ENCODE data around the gene CDC14A.

- TF ChIP-seq, protein P1, sequence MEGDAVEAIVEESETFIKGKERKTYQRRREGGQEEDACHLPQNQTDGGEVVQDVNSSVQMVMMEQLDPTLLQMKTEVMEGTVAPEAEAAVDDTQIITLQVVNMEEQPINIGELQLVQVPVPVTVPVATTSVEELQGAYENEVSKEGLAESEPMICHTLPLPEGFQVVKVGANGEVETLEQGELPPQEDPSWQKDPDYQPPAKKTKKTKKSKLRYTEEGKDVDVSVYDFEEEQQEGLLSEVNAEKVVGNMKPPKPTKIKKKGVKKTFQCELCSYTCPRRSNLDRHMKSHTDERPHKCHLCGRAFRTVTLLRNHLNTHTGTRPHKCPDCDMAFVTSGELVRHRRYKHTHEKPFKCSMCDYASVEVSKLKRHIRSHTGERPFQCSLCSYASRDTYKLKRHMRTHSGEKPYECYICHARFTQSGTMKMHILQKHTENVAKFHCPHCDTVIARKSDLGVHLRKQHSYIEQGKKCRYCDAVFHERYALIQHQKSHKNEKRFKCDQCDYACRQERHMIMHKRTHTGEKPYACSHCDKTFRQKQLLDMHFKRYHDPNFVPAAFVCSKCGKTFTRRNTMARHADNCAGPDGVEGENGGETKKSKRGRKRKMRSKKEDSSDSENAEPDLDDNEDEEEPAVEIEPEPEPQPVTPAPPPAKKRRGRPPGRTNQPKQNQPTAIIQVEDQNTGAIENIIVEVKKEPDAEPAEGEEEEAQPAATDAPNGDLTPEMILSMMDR (IDR thresholded peaks at IDR 0.05): no peak
- TF ChIP-seq POLR2A (IDR thresholded peaks at IDR 0.05): no peak
These were observed 108.9 kb downstream of the CDC14A start for GRCh38 chr1:100461222-100461621.

All from tibial nerve (tissue), 3 donors.